GM12865 (cell line): ENCODE data around the gene MBIP.

Experiments used
- DNase-seq: peaks from one replicate; pipeline ENCODE4 v3.0.0; 2010; ENCODE audit warnings: low read depth
- H3K4me3 ChIP-seq: 2 replicates; pipeline ENCODE4 v1.5.1; 2011; ENCODE audit warnings: mild to moderate bottlenecking, low read depth, low read length, control low read depth
- CTCF ChIP-seq: IDR thresholded peaks from 2 replicates; pipeline ENCODE4 v1.5.1; 2011; ENCODE audit warnings: low read length, control low read depth, low read depth, inconsistent platforms; ENCODE audit not compliant: insufficient read depth; ENCODE audit errors: missing control alignments

Gene MBIP

GRCh38 chr14:36325853-36326252 lies 5.4 kb upstream of the MBIP start:
- DNase-seq: no peak
- no peak for TF ChIP-seq CTCF
- no peak overlapping the region for H3K4me3 ChIP-seq

- no peak overlapping the region for H3K4me3 ChIP-seq
- no peak for TF ChIP-seq CTCF
- DNase-seq: no peak
These were observed 4.5 kb upstream of the MBIP start for GRCh38 chr14:36324897-36325296.

- peak overlapping the region; percentile 87 for H3K4me3 ChIP-seq
- DNase-seq: no peak
- no peak for TF ChIP-seq CTCF
These were observed 502 bp upstream of the MBIP start for GRCh38 chr14:36320897-36321381.

- TF ChIP-seq CTCF: no peak
- DNase-seq: no peak
- peak overlapping the region; percentile 87 for H3K4me3 ChIP-seq
These were observed 588 bp downstream of the MBIP start for GRCh38 chr14:36319899-36320199.

- TF ChIP-seq CTCF: no peak
- H3K4me3 ChIP-seq: no peak overlapping the region
- no peak for DNase-seq
These were observed 2.8 kb downstream of the MBIP start for GRCh38 chr14:36317650-36318049.

- no peak for TF ChIP-seq CTCF
- H3K4me3 ChIP-seq: no peak overlapping the region
- no peak for DNase-seq
These were observed 4.3 kb downstream of the MBIP start for GRCh38 chr14:36316131-36316530.

- H3K4me3 ChIP-seq: no peak overlapping the region
- no peak for TF ChIP-seq CTCF
- DNase-seq: peak; percentile 42
These were observed 5.1 kb downstream of the MBIP start for GRCh38 chr14:36315159-36315853.
